ENCODE measurements around the gene PCDH10. TPM values are rescaled to one million over a fixed set of nuclear protein-coding genes. Genes with fewer than 3 reads are reported as not detected.
A peak's percentile ranks its signal among the peaks of the same experiment; 100 is the strongest.

Gene PCDH10
- total RNA-seq, 1 donor from 2014 or later = 21.3 TPM

- peak overlapping the region; percentile 60 for H3K27ac Mint-ChIP-seq
- peak in 1 of 2 experiments; percentile 47 for DNase-seq (ENCODE audit: low spot score in 2 of 2, unreplicated experiment in 2 of 2)
- peak overlapping the region; percentile 84 for H3K4me3 Mint-ChIP-seq
- no peaks in the 10 kb centered on the region for H3K36me3 Mint-ChIP-seq
- H3K27me3 Mint-ChIP-seq (ENCODE audit: low read depth) = peaks cover 57% of the 10 kb centered on the region
- H3K4me1 Mint-ChIP-seq = peaks cover 59% of the 10 kb centered on the region
- no peak for TF ChIP-seq CTCF (IDR thresholded peaks at IDR 0.05; ENCODE audit: unreplicated experiment)
- no peaks in the 10 kb centered on the region for H3K9me3 Mint-ChIP-seq
Measured at GRCh38 chr4:133147921-133148689, 989 bp upstream of the PCDH10 start.

- peak overlapping the region; percentile 60 for H3K27ac Mint-ChIP-seq
- peaks cover 58% of the 10 kb centered on the region for H3K27me3 Mint-ChIP-seq (ENCODE audit: low read depth)
- H3K4me1 Mint-ChIP-seq = peaks cover 66% of the 10 kb centered on the region
- H3K4me3 Mint-ChIP-seq = peak overlapping the region; percentile 84
- TF ChIP-seq CTCF (IDR thresholded peaks at IDR 0.05; ENCODE audit: unreplicated experiment) = no peak
- no peaks in the 10 kb centered on the region for H3K9me3 Mint-ChIP-seq
- no peak for DNase-seq (ENCODE audit: low spot score in 2 of 2, unreplicated experiment in 2 of 2)
- H3K36me3 Mint-ChIP-seq = no peaks in the 10 kb centered on the region
Measured at GRCh38 chr4:133149364-133149695, 236 bp downstream of the PCDH10 start.

- DNase-seq (ENCODE audit: low spot score in 2 of 2, unreplicated experiment in 2 of 2) = no peak
- Mint-ChIP-seq H3K36me3 (no peaks in the 10 kb centered on the region), H3K4me3 (peak overlapping the region; percentile 84), H3K27me3 (ENCODE audit: low read depth) (peaks cover 57% of the 10 kb centered on the region), H3K9me3 (no peaks in the 10 kb centered on the region), H3K4me1 (peaks cover 69% of the 10 kb centered on the region), H3K27ac (no peak overlapping the region)
- TF ChIP-seq CTCF (IDR thresholded peaks at IDR 0.05; ENCODE audit: unreplicated experiment) = no peak
Measured at GRCh38 chr4:133149932-133150471, 908 bp downstream of the PCDH10 start.

DNA sequence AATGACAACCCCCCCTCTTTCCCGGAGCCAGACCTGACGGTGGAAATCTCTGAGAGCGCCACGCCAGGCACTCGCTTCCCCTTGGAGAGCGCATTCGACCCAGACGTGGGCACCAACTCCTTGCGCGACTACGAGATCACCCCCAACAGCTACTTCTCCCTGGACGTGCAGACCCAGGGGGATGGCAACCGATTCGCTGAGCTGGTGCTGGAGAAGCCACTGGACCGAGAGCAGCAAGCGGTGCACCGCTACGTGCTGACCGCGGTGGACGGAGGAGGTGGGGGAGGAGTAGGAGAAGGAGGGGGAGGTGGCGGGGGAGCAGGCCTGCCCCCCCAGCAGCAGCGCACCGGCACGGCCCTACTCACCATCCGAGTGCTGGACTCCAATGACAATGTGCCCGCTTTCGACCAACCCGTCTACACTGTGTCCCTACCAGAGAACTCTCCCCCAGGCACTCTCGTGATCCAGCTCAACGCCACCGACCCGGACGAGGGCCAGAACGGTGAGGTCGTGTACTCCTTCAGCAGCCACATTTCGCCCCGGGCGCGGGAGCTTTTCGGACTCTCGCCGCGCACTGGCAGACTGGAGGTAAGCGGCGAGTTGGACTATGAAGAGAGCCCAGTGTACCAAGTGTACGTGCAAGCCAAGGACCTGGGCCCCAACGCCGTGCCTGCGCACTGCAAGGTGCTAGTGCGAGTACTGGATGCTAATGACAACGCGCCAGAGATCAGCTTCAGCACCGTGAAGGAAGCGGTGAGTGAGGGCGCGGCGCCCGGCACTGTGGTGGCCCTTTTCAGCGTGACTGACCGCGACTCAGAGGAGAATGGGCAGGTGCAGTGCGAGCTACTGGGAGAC lies 1.6 kb downstream of the PCDH10 start:
- peaks cover 53% of the 10 kb centered on the region for H3K27me3 Mint-ChIP-seq (ENCODE audit: low read depth)
- peak overlapping the region; percentile 84 for H3K4me3 Mint-ChIP-seq
- no peak for TF ChIP-seq CTCF (IDR thresholded peaks at IDR 0.05; ENCODE audit: unreplicated experiment)
- no peak overlapping the region for H3K27ac Mint-ChIP-seq
- no peaks in the 10 kb centered on the region for H3K9me3 Mint-ChIP-seq
- no peaks in the 10 kb centered on the region for H3K36me3 Mint-ChIP-seq
- H3K4me1 Mint-ChIP-seq = peaks cover 71% of the 10 kb centered on the region
- DNase-seq (ENCODE audit: low spot score in 2 of 2, unreplicated experiment in 2 of 2) = peak in 1 of 2 experiments; percentile 48

GRCh38 chr4:133151341-133151690 lies 2.2 kb downstream of the PCDH10 start:
- Mint-ChIP-seq H3K36me3 (no peaks in the 10 kb centered on the region), H3K4me1 (peaks cover 68% of the 10 kb centered on the region), H3K27me3 (ENCODE audit: low read depth) (peaks cover 47% of the 10 kb centered on the region)

More at GRCh38 chr4:133151341-133151690, 2.2 kb downstream of the PCDH10 start:
- TF ChIP-seq CTCF (IDR thresholded peaks at IDR 0.05; ENCODE audit: unreplicated experiment) = no peak
- no peak overlapping the region for H3K27ac Mint-ChIP-seq
- H3K4me3 Mint-ChIP-seq = peak overlapping the region; percentile 84
- H3K9me3 Mint-ChIP-seq = no peaks in the 10 kb centered on the region
- peak in 1 of 2 experiments; percentile 45 for DNase-seq (ENCODE audit: low spot score in 2 of 2, unreplicated experiment in 2 of 2)
